ENCODE measurements around the gene ARHGDIG.

Gene ARHGDIG

GRCh38 chr16:279531-279930 is 860 bp upstream of the ARHGDIG start:
- no peak overlapping the region for H3K27ac ChIP-seq (ENCODE audit: low read depth, low read length)
- no peak overlapping the region for H3K4me3 ChIP-seq (ENCODE audit: insufficient read depth, low read length, poor library complexity, severe bottlenecking)
- no peaks in the 10 kb centered on the region for H3K9me2 ChIP-seq (replicated peaks; ENCODE audit: insufficient read depth, low read length)
- H4K20me1 ChIP-seq (ENCODE audit: low read depth, low read length) = no peaks in the 10 kb centered on the region
- H3F3A ChIP-seq (ENCODE audit: insufficient read depth) = no peaks in the 10 kb centered on the region
- TF ChIP-seq, protein P1, sequence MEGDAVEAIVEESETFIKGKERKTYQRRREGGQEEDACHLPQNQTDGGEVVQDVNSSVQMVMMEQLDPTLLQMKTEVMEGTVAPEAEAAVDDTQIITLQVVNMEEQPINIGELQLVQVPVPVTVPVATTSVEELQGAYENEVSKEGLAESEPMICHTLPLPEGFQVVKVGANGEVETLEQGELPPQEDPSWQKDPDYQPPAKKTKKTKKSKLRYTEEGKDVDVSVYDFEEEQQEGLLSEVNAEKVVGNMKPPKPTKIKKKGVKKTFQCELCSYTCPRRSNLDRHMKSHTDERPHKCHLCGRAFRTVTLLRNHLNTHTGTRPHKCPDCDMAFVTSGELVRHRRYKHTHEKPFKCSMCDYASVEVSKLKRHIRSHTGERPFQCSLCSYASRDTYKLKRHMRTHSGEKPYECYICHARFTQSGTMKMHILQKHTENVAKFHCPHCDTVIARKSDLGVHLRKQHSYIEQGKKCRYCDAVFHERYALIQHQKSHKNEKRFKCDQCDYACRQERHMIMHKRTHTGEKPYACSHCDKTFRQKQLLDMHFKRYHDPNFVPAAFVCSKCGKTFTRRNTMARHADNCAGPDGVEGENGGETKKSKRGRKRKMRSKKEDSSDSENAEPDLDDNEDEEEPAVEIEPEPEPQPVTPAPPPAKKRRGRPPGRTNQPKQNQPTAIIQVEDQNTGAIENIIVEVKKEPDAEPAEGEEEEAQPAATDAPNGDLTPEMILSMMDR (IDR thresholded peaks at IDR 0.05; ENCODE audit: insufficient read depth, low read length, poor library complexity, severe bottlenecking) = no peak
- H3K4me2 ChIP-seq (ENCODE audit: low read depth, low read length, poor library complexity, severe bottlenecking) = no peak overlapping the region
- H3K36me3 ChIP-seq (ENCODE audit: low read length) = no peaks in the 10 kb centered on the region
- H3K9me3 ChIP-seq (ENCODE audit: insufficient read depth, low read length) = no peaks in the 10 kb centered on the region
- no peaks in the 10 kb centered on the region for H3K79me2 ChIP-seq (ENCODE audit: insufficient read depth, low read length)
- no peak overlapping the region for H3K9ac ChIP-seq (ENCODE audit: low read length)
- H2AFZ ChIP-seq (ENCODE audit: low read depth, low read length, severe bottlenecking) = no peak overlapping the region
- no peaks in the 10 kb centered on the region for H3K27me3 ChIP-seq (ENCODE audit: low read length)

- Histone ChIP-seq H3K79me2 (ENCODE audit: insufficient read depth, low read length) (no peaks in the 10 kb centered on the region), H2AFZ (ENCODE audit: low read depth, low read length, severe bottlenecking) (no peak overlapping the region), H3F3A (ENCODE audit: insufficient read depth) (no peaks in the 10 kb centered on the region), H3K36me3 (ENCODE audit: low read length) (no peaks in the 10 kb centered on the region), H3K9ac (ENCODE audit: low read length) (no peak overlapping the region), H3K4me3 (ENCODE audit: insufficient read depth, low read length, poor library complexity, severe bottlenecking) (no peak overlapping the region), H3K9me3 (ENCODE audit: insufficient read depth, low read length) (no peaks in the 10 kb centered on the region), H4K20me1 (ENCODE audit: low read depth, low read length) (no peaks in the 10 kb centered on the region), H3K27me3 (ENCODE audit: low read length) (no peaks in the 10 kb centered on the region), H3K9me2 (replicated peaks; ENCODE audit: insufficient read depth, low read length) (no peaks in the 10 kb centered on the region), H3K4me2 (ENCODE audit: low read depth, low read length, poor library complexity, severe bottlenecking) (no peak overlapping the region), H3K27ac (ENCODE audit: low read depth, low read length) (no peak overlapping the region)
- TF ChIP-seq, protein P1 (IDR thresholded peaks at IDR 0.05; ENCODE audit: insufficient read depth, low read length, poor library complexity, severe bottlenecking) = no peak
- no peak for TF ChIP-seq EZH2phosphoT487 (conservative IDR thresholded peaks at IDR 0.05; ENCODE audit: low read length)
Measured at GRCh38 chr16:280005-280460, 358 bp upstream of the ARHGDIG start.

DNA sequence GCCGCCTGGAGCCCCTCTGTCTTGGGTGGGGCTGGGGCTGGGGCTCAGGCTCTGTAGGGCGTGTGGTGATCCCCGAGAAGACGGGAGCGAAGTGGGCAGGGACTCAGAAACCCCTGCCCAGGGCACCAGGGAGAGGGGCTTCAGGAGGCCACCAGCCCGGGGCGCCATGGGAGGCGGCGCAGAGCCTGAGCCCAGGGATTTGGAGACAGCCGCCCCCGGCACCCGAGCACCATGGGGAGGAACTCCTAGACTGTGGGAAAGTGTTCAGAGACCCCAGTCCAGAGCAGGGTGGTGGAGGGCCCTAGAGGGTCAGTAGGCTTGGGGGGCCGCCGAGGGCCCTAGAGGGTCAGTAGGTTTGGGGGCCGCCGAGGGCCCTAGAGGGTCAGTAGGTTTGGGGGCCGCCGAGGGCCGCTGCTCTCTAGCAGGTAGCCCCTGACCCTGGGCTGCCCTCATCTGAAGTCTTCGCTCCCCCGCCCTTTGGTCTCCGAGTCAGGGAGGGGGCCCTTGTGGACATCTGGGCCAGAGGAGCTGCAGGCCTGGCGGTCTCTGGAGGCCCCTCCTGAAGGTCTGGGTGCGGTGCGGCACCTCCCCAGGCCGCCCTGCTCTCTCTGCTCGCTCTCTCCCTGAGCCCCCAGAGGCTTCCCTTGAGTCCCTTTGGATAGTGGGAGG is 734 bp downstream of the ARHGDIG start:
- H3K27ac ChIP-seq (ENCODE audit: low read depth, low read length) = no peak overlapping the region
- no peak overlapping the region for H3K4me3 ChIP-seq (ENCODE audit: insufficient read depth, low read length, poor library complexity, severe bottlenecking)
- H4K20me1 ChIP-seq (ENCODE audit: low read depth, low read length) = no peaks in the 10 kb centered on the region
- H3K9me2 ChIP-seq (replicated peaks; ENCODE audit: insufficient read depth, low read length) = no peaks in the 10 kb centered on the region
- no peak overlapping the region for H3K4me2 ChIP-seq (ENCODE audit: low read depth, low read length, poor library complexity, severe bottlenecking)
- no peak overlapping the region for H3K9ac ChIP-seq (ENCODE audit: low read length)
- TF ChIP-seq, protein P1 (IDR thresholded peaks at IDR 0.05; ENCODE audit: insufficient read depth, low read length, poor library complexity, severe bottlenecking) = no peak
- TF ChIP-seq EZH2phosphoT487 (conservative IDR thresholded peaks at IDR 0.05; ENCODE audit: low read length) = no peak
- H3F3A ChIP-seq (ENCODE audit: insufficient read depth) = no peaks in the 10 kb centered on the region
- no peaks in the 10 kb centered on the region for H3K9me3 ChIP-seq (ENCODE audit: insufficient read depth, low read length)
- H3K36me3 ChIP-seq (ENCODE audit: low read length) = no peaks in the 10 kb centered on the region
- no peaks in the 10 kb centered on the region for H3K27me3 ChIP-seq (ENCODE audit: low read length)
- no peak overlapping the region for H2AFZ ChIP-seq (ENCODE audit: low read depth, low read length, severe bottlenecking)
- no peaks in the 10 kb centered on the region for H3K79me2 ChIP-seq (ENCODE audit: insufficient read depth, low read length)

Measured in SU-DHL-6 (cell line).